Common myeloid progenitor, CD34-positive (primary cell): ENCODE measurements around the gene NUDCD2. TPM values are rescaled to one million over a fixed set of nuclear protein-coding genes. Genes with fewer than 3 reads are reported as not detected.
A peak's percentile ranks its signal among the peaks of the same experiment; 100 is the strongest.

Source experiments
- CTCF ChIA-PET: fragments of 350-600 bp; sonication (Branson Sonifier 250); formaldehyde crosslinking; loops from one replicate; lab custom pipeline; 2021; ENCODE audit warnings: antibody characterized with exemption; lab: Charles Lee
- POLR2A ChIA-PET: fragments of 350-600 bp; sonication (Branson Sonifier 250); formaldehyde crosslinking; loops from one replicate; lab custom pipeline; 2021; ENCODE audit warnings: antibody characterized with exemption; lab: Charles Lee
- DNase-seq, 3 donors: peaks; one replicate each; pipeline versions ENCODE4 v3.0.0 to v3.0.0-alpha.2; 2013
- H3K27ac ChIP-seq, 2 experiments: 1 replicate in 1 of 2; 2 replicates in 1 of 2; pipeline ENCODE4 v1.7.0; 2013; ENCODE audit warnings: inconsistent platforms in 2 of 2, low read length in 2 of 2, mild to moderate bottlenecking in 2 of 2, low read depth in 1 of 2, moderate library complexity in 1 of 2; ENCODE audit not compliant: severe bottlenecking in 2 of 2, insufficient read depth in 1 of 2, poor library complexity in 1 of 2
- H3K27me3 ChIP-seq, 5 experiments: replicated peaks in 2 of 5; 1 replicate in 3 of 5; 2 replicates in 2 of 5; pipeline versions ENCODE4 v1.6.1 to v1.7.0; 2013; ENCODE audit warnings: low read length in 4 of 5, mild to moderate bottlenecking in 2 of 5, moderate library complexity in 2 of 5, inconsistent platforms in 1 of 5; ENCODE audit not compliant: insufficient read depth in 5 of 5, control insufficient read depth in 4 of 5
- H3K36me3 ChIP-seq, 4 experiments: 1 replicate in 2 of 4; 2 replicates in 2 of 4; pipeline versions ENCODE4 v1.6.1 to v1.7.0; 2013; ENCODE audit warnings: low read length in 3 of 4, control low read depth in 1 of 4, mild to moderate bottlenecking in 1 of 4; ENCODE audit not compliant: control insufficient read depth in 4 of 4, insufficient read depth in 4 of 4
- H3K4me1 ChIP-seq, 4 experiments: 1 replicate in 3 of 4; 2 replicates in 1 of 4; pipeline versions ENCODE4 v1.6.1 to v1.7.1; 2013; ENCODE audit warnings: low read length in 3 of 4, mild to moderate bottlenecking in 3 of 4, control low read depth in 1 of 4, inconsistent platforms in 1 of 4, moderate library complexity in 1 of 4; ENCODE audit not compliant: control insufficient read depth in 4 of 4, insufficient read depth in 4 of 4; ENCODE audit errors: control extremely low read depth in 1 of 4
- H3K4me3 ChIP-seq, 7 experiments: 1 replicate in 4 of 7; 2 replicates in 3 of 7; pipeline versions ENCODE4 v1.5.1 to v1.7.0; 2013; ENCODE audit warnings: mild to moderate bottlenecking in 7 of 7, low read length in 6 of 7, moderate library complexity in 6 of 7, inconsistent platforms in 2 of 7, low read depth in 2 of 7, control low read depth in 1 of 7; ENCODE audit not compliant: insufficient read depth in 4 of 7, control insufficient read depth in 1 of 7; ENCODE audit errors: extremely low read depth in 1 of 7
- H3K9me3 ChIP-seq, 5 experiments: 1 replicate in 4 of 5; 2 replicates in 1 of 5; pipeline versions ENCODE4 v1.6.1 to v1.7.1; 2013; ENCODE audit warnings: low read length in 4 of 5, mild to moderate bottlenecking in 2 of 5, inconsistent platforms in 1 of 5, low read depth in 1 of 5, moderate library complexity in 1 of 5; ENCODE audit not compliant: control insufficient read depth in 4 of 5, insufficient read depth in 2 of 5; ENCODE audit errors: control extremely low read depth in 1 of 5
- WGBS: methylation state at CpG from one replicate; pipeline ENCODE4 v1.1.5; 2013; ENCODE audit not compliant: insufficient coverage; 5-methylcytosine and 5-hydroxymethylcytosine counted together
- polyA plus RNA-seq: library from polyadenylated mRNA; unstranded; fragments of 120-200 nt; gene quantifications from one replicate; pipeline ENCODE4 v1.2.1, GENCODE V29; 2013

Gene NUDCD2, protein sequence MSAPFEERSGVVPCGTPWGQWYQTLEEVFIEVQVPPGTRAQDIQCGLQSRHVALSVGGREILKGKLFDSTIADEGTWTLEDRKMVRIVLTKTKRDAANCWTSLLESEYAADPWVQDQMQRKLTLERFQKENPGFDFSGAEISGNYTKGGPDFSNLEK
- 31.7 TPM for polyA plus RNA-seq

GRCh38 chr5:163459819-163460561, at the start of gene NUDCD2:
Gene NUDCD2 (minus strand): TSS chr5:163460102. CDS start chr5:163460050, 52 bp downstream.
- Histone ChIP-seq H3K36me3 (peaks cover 0 to 13% (median 8%) of the 10 kb centered on the region in 4 experiments), H3K27ac (peak within 1 kb of the TSS; percentile 93 to 98), H3K9me3 (no peaks in the 10 kb centered on the region), H3K4me1 (peaks cover 18 to 36% (median 28%) of the 10 kb centered on the region in 4 experiments), H3K4me3 (peak within 1 kb of the TSS; percentile 82 to 96 (median 88)), H3K27me3 (no peaks in the 10 kb centered on the region)
- WGBS, result under 1% methylated on average over 52 of the region's 59 CpGs
- CTCF ChIA-PET, result interaction anchor here (0.9 to 1.9 kb wide), 11 partner anchors 9 to 52 kb away, joined by 3 to 8 read pairs (median 3); no protein-coding TSS in a partner anchor
- DNase-seq, result peak; percentile 99
- POLR2A ChIA-PET, result interaction anchor here (0.6 to 2.3 kb wide), 6 partner anchors 19 to 1556 kb away, joined by 3 to 10 read pairs (median 4); partner anchors contain the start of genes CCNG1 and MAT2B

DNA sequence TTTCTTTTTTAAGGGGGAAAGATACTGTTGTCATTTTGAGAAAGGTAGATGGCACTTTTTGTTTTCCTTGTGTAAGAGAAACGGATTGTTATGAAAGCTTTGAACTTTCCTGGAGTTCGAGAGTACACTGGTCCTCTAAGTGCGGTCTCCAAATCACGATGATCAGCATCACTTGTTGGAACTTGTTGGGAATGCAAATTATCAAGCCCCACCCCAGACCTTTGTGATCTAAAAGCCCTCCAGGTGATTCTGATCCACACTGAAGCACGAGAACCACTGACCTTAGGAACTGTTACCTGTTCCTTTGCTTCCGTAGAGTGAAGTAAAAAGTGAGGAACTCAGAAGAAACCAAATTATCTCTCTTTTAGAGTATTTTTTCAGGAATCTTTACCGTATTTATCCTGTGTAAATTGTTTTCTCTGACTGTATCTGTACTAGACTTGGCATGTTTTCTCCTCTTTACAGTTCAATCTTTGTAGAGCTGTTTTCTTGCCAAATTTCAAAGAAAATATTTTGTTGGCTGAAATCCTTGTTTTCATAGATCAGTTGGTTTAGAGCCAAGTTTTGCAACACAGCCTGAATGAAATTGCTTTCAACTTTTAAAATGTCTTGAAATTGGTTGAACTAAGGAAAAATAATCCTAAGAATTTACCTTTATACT, 49.5 kb upstream of the NUDCD2 start:
- Histone ChIP-seq H3K4me1 (peaks cover 15 to 35% (median 25%) of the 10 kb centered on the region in 4 experiments), H3K27me3 (no peaks in the 10 kb centered on the region), H3K9me3 (no peaks in the 10 kb centered on the region), H3K36me3 (peaks cover 2 to 31% (median 18%) of the 10 kb centered on the region in 4 experiments), H3K4me3 (peak overlapping the region in 5 of 7 experiments; percentile 28 to 65 (median 41)), H3K27ac (peak overlapping the region; percentile 62 to 97)
- CTCF ChIA-PET, result interaction anchor here (0.9 to 1.1 kb wide), 2 partner anchors 9 to 48 kb away, joined by 3 to 6 read pairs; no protein-coding TSS in a partner anchor
- POLR2A ChIA-PET, result no interaction called here
- WGBS, result 42% methylated on average over 2 of the region's 7 CpGs
- DNase-seq, result peak in 2 of 3 donors; percentile 12 to 24

DNA sequence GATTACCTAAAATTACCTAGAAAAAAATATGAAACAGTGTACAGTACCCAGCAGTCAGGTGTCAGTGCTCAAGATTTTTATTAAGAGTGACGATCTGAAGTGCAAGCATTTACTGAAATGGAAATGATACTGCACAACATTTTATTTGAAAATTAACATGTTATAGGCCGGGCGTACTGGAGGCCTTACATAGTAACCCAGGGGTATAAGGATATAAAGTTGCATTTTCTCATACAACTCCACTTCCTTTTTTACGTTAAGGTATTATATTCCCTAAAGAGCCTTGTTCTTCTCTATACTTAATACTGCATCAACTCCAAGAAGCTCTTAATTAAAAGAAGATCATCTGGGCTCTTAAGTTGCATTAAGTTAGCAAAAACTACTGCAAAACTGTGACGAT, 48.9 kb upstream of the NUDCD2 start:
- Histone ChIP-seq H3K36me3 (peaks cover 2 to 26% (median 12%) of the 10 kb centered on the region in 4 experiments), H3K4me3 (peak overlapping the region in 5 of 7 experiments; percentile 13 to 65 (median 32)), H3K27ac (peak overlapping the region; percentile 62 to 97), H3K4me1 (peaks cover 17 to 40% (median 29%) of the 10 kb centered on the region in 4 experiments), H3K27me3 (no peaks in the 10 kb centered on the region), H3K9me3 (no peaks in the 10 kb centered on the region)
- ChIA-PET CTCF (interaction anchor here (0.9 to 1.2 kb wide), 3 partner anchors 8 to 47 kb away, joined by 3 to 6 read pairs (median 4); no protein-coding TSS in a partner anchor), POLR2A (no interaction called here)
- WGBS, result no CpG with 5 or more reads among the region's 5 CpGs
- DNase-seq, result peak in 2 of 3 donors; percentile 12 to 21

- Histone ChIP-seq H3K9me3 (no peaks in the 10 kb centered on the region), H3K4me1 (peaks cover 26 to 55% (median 41%) of the 10 kb centered on the region in 4 experiments), H3K27me3 (no peaks in the 10 kb centered on the region), H3K36me3 (peaks cover 0 to 5% (median under 1%) of the 10 kb centered on the region in 4 experiments), H3K27ac (peak overlapping the region; percentile 89 to 97), H3K4me3 (peak overlapping the region in 6 of 7 experiments; percentile 80 to 100 (median 90))
- POLR2A ChIA-PET, result interaction anchor here (0.6 kb wide), 1 partner anchor 99 kb away, joined by 5 read pairs; no protein-coding TSS in a partner anchor
- WGBS, result 0% methylated on average over 2 of the region's 8 CpGs
- peak in 2 of 3 donors; percentile 31 to 36 for DNase-seq
- CTCF ChIA-PET, result interaction anchor here (0.5 to 0.7 kb wide), 2 partner anchors 47 to 1759 kb away, joined by 3 read pairs; partner anchors contain the start of gene NUDCD2
Measured at GRCh38 chr5:163506726-163507125, 46.8 kb upstream of the NUDCD2 start.

DNA sequence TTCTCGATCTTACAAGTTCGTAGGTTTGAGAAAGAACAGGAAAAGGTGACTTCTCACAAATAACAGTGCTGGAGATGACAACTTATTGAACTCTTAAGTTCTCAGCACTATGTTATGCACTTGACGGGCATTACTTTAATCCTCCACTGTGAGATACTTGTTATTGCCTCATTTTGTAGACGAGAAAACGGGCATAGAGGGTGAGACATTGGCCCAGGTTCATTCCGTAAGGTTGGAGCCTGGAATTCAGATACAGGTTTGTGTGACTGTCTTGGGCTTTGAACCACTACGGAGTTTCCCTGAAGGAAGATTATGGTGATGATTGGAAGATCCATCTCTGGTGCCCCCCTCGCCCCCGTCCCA, 46.2 kb upstream of the NUDCD2 start:
- POLR2A ChIA-PET, result interaction anchor here (0.6 to 1.4 kb wide), 4 partner anchors 22 to 98 kb away, joined by 3 to 5 read pairs (median 4); partner anchors contain the start of genes CCNG1, HMMR and NUDCD2
- CTCF ChIA-PET, result interaction anchor here (0.5 to 1.3 kb wide), 2 partner anchors 44 to 1760 kb away, joined by 3 to 8 read pairs; no protein-coding TSS in a partner anchor
- Histone ChIP-seq H3K27ac (peak overlapping the region; percentile 89 to 97), H3K27me3 (no peaks in the 10 kb centered on the region), H3K4me1 (peaks cover 26 to 55% (median 41%) of the 10 kb centered on the region in 4 experiments), H3K36me3 (peaks cover 0 to 3% (median 0%) of the 10 kb centered on the region in 4 experiments), H3K4me3 (peak overlapping the region; percentile 31 to 100 (median 86)), H3K9me3 (no peaks in the 10 kb centered on the region)
- WGBS, result 0% methylated on average over 4 of the region's 9 CpGs
- no peak for DNase-seq

DNA sequence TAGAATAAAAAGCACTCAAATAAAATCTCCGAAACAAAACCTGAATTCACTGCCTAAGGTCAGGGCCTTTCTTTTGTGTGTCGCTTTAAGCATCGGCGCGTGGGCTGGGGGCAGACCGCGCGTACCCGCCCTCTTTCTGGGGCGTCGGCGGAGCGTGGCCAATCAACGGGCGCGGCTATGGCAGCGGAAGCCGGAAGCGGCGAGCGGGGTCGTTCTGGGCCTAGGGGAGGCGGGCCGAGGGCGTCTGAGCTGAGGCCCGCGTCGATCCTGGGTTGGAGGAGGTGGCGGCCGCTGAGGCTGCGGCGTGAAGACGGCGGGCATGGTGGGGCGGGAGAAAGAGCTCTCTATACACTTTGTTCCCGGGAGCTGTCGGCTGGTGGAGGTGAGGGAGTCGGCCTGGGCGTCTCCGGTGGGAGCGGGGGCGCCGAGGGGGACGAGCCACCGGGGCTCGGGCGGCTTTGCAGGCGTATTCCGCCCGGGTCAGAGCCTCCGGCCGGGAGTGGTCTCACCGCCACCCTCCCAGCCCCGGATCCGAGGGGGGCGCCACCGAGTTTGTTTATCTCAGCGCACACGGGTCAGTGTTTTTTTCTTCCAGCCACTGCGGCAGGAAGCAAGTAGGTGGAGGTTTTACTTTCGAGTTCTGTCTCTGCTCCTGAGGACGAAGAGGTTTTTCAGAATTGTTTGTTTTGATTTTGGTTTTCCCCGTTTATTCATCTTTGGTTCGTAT, 45.6 kb upstream of the NUDCD2 start, which contains the start of gene MAT2B:
TSS of gene MAT2B (plus strand) at position 252 of the 727 bp plus-strand sequence. CDS start at position 320, 68 bp downstream.
- H3K4me3 ChIP-seq, result peak within 1 kb of the TSS; percentile 80 to 100 (median 86)
- DNase-seq, result peak; percentile 95 to 98 (median 98)
- H3K4me1 ChIP-seq, result peaks cover 26 to 55% (median 41%) of the 10 kb centered on the region in 4 experiments
- POLR2A ChIA-PET, result interaction anchor here (0.8 to 1.4 kb wide), 4 partner anchors 22 to 68 kb away, joined by 3 to 6 read pairs (median 4); partner anchors contain the start of genes CCNG1, HMMR and NUDCD2
- H3K9me3 ChIP-seq, result no peaks in the 10 kb centered on the region
- CTCF ChIA-PET, result interaction anchor here (1.1 to 1.3 kb wide), 2 partner anchors 30 to 43 kb away, joined by 3 to 8 read pairs; no protein-coding TSS in a partner anchor
- 0% methylated on average over 40 of the region's 64 CpGs for WGBS
- H3K27me3 ChIP-seq, result no peaks in the 10 kb centered on the region
- peaks cover 0 to 3% (median 0%) of the 10 kb centered on the region in 4 experiments for H3K36me3 ChIP-seq
- H3K27ac ChIP-seq, result peak within 1 kb of the TSS; percentile 89 to 97
